C4-2B (cell line): ENCODE data around the gene ERC1.

Experiments used
- H3K27ac ChIP-seq: fragments of 450-650 bp; 2 replicates; pipeline ENCODE4 v1.5.1; 2017
- CTCF ChIP-seq: fragments of 450-650 bp; conservative IDR thresholded peaks from 2 replicates; pipeline ENCODE4 v1.5.1; 2017; ENCODE audit warnings: mild to moderate bottlenecking
- ZFX ChIP-seq: fragments of 450-650 bp; IDR thresholded peaks from 2 replicates; pipeline ENCODE4 v1.6.1; 2017

The ERC1 gene

GRCh38 chr12:1445807-1446206 lies 454.8 kb downstream of the ERC1 start:
- TF ChIP-seq CTCF (no peak), ZFX (no peak)
- no peak overlapping the region for H3K27ac ChIP-seq

- TF ChIP-seq ZFX (no peak), CTCF (no peak)
- H3K27ac ChIP-seq = no peak overlapping the region
Observed at GRCh38 chr12:1448336-1448735, 457.3 kb downstream of the ERC1 start.

- no peak overlapping the region for H3K27ac ChIP-seq
- no peak for TF ChIP-seq ZFX
Observed at GRCh38 chr12:1453810-1454209, 462.8 kb downstream of the ERC1 start.

- no peak for TF ChIP-seq CTCF
- H3K27ac ChIP-seq = no peak overlapping the region
Observed at GRCh38 chr12:1456885-1457284, 465.9 kb downstream of the ERC1 start.

GRCh38 chr12:1457901-1458300 lies 466.9 kb downstream of the ERC1 start:
- TF ChIP-seq ZFX (no peak), CTCF (no peak)
- no peak overlapping the region for H3K27ac ChIP-seq

- H3K27ac ChIP-seq = no peak overlapping the region
- TF ChIP-seq CTCF (no peak), ZFX (no peak)
Observed at GRCh38 chr12:1459339-1459738, 468.3 kb downstream of the ERC1 start.

GRCh38 chr12:1463073-1463905 lies 472.3 kb downstream of the ERC1 start:
- TF ChIP-seq ZFX = no peak
- TF ChIP-seq CTCF = no peak
- H3K27ac ChIP-seq = no peak overlapping the region

- TF ChIP-seq CTCF (no peak), ZFX (no peak)
- H3K27ac ChIP-seq = no peak overlapping the region
Observed at GRCh38 chr12:1464925-1465324, 473.9 kb downstream of the ERC1 start.
